Amygdala (tissue), 56 donors: Measurements from ENCODE around the gene SPINK13.
"Not testable (repeated sequence)": the region's sequence is repeated elsewhere in the genome, so short reads cannot be mapped to it uniquely, and the experiment has no call there.

ENCODE experiments used
- DNase-seq, 56 donors: peaks; one replicate each; lab custom pipeline; 2025; lab: John Stamatoyannopoulos, UW

Gene SPINK13, protein sequence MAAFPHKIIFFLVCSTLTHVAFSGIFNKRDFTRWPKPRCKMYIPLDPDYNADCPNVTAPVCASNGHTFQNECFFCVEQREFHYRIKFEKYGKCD

DNA sequence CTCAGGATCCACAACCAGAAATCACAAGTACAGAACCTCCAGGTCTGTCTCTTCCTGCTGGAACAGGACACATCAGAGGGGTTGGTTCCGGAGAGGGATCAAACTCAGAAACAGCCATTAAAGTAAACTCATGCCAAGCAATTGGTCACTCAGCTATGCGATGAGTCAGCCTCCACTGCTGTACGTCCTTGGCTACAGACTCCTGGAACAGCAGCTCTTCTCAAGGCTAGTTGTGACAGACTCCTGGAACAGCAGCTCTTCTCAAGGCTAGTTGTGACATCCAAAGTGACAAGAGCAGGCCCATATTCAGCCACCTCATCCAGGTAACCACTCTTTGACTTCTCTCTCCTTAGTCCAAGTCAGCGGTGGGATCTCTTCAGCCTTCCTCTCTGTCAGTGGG, at the start of gene SPINK13:
Gene SPINK13, plus strand, starts transcription at position 229 of the 400 bp plus-strand sequence. CDS start 1,279 bp downstream, outside the sequence.
- DNase-seq: no peak

DNA sequence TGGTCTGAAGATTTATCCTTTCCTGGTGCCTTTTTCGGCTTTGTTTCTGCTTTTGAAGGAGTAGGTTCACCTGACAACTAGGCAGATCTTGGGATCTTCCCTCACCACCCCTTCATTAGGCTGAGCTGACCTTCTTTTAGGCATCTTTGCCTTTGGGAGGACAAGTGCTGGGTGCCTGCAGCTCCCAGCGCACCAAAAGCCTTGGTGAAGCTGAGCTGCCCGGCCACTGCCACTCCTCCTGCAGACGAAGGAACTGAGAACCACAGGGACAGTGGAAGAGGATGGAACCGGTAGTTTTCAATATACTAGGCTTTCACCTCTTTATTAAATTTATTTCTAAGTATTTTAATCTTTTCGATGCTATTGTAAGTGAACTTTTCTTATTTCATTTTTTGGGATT, 47.1 kb upstream of the SPINK13 start:
- no peak for DNase-seq

DNA sequence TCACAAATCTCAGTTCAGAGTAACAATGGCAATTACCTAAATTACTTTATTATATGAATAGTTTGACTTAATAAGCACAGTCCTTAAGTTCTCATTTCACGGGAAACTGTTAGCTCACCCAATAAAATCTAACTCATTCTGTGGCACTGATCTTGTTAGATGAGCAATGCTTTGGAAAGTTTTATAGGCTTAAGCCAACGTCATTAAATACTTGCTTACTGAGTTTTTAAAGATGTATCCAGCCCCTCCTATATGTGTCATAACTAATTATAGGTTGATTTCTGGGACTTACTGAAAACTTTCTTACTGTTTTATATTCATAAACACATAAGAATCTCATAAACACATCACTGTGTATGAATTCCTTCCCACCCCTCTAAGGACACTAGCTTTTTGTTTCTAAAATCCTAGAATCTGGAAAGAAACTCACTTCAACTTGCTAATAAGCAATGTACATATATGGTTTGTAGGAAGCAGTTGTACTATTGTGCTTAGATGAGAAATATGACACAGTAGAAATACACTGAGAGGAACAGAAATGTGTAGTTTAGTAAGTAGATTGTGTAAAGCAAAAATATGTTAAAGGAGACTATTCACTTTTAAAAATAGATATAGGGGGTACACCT, 44.4 kb upstream of the SPINK13 start:
- no peak for DNase-seq

DNA sequence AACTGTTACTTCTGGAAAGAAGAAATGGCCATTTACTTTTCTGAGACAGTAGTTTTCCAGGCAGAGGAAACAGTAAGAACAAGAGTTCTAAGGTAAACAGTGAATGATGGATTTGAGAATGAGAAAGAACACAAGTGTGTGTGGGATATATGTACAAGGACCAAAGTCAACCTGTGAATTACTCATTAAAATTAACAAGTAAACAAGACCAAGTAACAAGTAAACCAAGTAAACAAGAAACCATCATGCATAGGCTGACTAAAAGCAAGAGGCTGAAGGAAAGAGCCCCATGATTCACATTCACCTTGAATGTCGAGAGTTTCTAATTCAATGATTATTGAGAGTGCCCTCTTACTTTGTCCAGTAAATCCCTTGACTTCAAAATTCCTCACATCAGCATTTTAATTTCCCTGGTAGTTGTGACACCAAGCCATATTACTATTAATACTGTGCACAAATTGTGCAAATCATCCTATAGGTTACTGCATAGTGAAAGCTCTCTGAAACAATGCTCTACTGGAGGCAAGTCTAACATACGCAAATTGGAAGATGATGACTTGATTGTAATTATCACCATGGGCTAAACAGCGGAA, 40.1 kb upstream of the SPINK13 start:
- DNase-seq: no peak

DNA sequence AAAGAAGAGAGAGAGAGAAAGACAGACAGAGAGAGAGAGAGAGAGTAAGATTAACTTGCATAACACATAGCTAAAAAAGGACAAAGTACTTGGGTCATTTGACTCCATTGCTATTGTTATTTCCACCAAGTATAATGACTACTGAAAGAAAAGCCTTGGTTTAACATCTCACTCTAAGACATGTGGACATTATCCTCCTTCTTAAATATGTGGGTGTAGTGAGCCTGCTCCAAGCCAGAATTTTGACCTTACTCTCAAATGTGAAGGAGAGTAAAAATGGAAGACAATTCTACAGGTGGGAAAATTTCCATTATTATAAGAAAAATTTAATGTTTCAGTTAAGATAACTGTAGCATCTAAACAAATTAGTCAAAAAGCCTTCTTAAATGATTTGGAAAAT, 38.8 kb upstream of the SPINK13 start:
- no peak for DNase-seq

DNA sequence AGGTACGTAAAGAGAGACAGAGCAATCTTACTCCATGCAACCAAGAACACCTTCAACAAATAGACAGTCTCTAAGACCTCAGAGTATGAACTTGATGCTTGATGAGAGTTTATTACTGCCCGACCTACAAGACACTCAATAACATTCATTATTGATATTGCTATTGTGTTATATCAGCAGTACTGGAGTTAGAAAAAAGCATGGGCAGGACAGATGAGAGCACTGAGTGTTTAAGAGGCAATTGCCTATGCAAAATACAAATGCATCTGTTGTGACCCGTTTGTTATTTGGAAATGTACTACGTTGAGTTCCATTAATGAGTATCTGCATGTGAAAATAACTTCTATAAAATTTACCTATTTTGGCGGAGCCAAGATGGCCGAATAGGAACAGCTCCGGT, 38.4 kb upstream of the SPINK13 start:
- no peak for DNase-seq

DNA sequence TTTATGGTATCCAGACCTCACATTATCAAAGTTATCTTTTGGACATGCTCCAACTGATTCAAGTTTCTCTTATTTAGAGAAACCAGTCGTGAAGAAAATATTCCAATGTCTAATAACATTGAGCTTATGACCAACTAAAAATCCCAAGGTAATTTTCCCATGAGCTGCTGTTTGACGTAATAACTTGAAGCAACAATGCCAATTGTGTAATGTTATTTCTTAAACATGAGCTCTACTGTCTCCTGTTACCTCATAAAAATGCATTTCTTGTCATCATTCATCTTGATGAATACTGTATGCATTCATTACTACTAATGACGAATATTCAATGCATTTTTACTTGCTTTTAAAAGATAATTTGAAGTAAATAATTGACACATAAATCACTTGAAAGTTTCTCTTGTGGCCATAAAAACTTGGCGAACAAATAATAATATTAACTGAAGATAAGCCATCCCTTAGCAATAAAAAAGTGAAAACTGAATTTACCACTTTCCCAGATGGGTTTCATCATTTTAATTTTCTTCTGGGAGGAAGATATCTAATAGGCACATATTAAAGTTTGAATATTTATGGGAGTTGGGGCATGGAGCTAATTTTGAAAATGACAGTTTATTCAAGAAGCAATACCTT, 30.7 kb upstream of the SPINK13 start:
- DNase-seq: no peak

DNA sequence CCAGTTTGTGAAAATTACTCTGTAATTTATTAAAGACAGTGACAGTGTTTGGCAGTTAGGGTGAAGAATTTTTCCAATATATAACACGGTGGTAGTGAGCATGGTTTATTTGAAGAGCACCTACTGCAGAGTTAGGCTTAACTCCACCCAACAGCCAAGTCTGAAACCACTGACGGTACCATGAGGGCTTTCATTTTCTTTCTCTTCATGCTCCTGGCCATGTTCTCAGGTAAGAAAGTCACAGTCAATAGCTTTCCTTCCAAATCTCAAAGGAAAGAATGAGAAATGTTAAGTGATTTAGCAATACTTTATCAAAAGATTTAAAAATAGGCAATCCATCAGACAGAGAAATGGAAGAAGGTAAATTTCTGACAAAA, 30.2 kb upstream of the SPINK13 start, which contains the start of gene MARCOL:
Gene MARCOL, plus strand, starts transcription at position 108 of the 377 bp plus-strand sequence. Its CDS starts 73 bp downstream, at position 181.
- no peak for DNase-seq

DNA sequence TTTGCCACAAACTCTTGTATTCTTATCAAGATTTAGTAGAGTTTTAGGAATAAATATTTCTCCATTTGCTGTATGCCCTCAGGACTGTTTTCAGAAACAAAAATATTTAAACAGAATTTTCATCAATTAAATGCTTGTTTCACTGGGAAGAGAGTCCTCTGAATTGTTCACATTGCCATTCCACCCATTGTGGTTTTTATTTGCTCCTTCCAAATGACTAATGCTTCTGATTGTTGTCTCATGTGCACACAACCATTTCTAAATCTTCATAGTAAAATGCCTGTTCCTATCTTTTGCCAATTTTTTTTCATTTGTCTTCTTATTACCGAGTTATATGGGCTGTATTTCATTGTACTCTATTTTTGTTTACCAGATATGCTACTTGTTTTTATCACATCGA, 19.7 kb upstream of the SPINK13 start:
- DNase-seq: no peak

DNA sequence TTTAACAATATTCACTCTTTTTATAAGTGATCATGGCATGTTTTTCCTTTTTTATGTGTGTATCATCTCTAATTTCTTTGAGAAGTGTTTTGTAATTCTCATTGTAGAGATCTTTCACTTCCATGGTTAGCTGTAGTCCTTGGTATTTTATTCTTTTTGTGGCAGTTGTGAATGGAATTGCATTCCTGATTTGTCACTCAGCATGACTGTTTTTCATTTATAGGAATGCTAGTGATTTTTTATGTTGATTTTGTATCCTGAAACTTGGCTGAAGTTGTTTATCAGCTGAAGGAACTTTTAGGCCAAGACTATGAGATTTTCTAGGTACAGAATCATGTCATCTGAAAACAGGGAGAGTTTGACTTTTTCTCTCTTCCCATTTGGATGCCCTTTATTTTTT, 13.1 kb upstream of the SPINK13 start:
- no peak for DNase-seq

DNA sequence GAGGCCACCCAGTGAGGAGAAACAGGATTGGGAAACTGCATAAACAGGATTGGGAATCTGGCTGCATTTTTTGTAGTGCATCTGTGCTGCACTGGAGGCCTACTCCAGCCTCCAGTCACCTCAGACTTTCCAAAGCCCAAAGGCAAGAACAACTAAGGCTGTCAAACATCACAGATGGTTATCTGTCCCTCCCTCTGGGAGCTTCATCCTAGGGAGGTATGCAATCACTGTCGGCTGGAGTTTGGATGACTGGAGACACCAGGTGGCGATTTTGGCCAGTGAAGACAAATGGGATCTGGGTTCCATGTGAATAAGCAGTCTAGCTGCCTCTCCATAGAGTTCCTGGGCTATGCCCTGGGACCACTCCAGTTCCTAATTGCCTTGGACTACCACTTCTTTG, 9.3 kb upstream of the SPINK13 start:
- no peak for DNase-seq

DNA sequence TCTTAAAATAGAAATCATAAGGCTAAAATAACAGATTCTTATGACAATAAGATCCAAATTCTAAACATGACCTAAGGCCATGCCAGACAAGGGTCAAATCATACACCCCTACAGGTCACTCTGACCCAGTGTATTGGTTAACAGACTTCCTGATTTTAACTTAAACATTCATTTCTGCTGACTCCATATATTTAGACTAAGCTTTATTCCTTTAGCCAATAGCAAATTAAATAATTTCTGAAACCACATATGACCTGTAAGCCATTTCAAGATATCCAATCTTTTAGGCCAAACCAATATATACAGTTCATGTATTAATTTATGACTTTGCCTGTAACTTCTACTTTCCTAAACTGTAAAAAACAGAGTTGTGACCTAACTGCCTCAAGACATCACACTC, 7.4 kb upstream of the SPINK13 start:
- no peak for DNase-seq

DNA sequence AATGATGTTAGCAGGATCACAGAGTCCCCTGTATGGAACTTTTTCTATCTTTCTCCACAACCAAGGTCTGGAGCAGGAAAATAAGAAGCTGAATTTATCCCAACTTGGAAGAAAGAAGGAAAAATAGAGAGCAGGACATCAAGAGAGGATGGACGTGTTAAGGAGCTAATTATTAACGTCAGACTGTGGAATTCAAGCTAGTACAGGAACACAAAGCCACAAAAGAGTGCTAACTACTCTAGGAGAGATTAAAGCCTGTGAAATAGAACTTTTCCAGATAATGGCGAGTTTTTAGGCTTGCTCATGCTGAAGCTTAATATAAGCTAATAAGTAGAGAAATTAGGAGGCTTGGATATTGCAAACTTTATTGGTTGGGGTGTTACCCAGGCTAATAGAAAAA, 632 bp upstream of the SPINK13 start:
- DNase-seq: no peak

DNA sequence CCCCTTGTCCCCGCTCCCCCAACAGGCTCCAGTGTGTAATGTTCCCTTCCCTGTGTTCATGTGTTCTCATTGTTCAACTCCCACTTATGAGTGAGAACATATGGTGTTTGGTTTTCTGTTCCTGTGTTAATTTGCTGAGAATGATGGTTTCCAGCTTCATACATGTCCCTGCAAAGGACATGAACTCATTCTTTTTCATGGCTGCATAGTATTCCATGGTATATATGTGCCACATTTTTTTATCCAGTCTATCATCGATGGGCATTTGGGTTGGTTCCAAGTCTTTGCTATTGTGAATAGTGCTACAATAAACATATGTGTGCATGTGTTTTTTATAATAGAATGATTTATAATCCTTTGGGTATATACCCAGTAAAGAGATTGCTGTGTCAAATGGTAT, 6.5 kb downstream of the SPINK13 start:
- DNase-seq: not testable (repeated sequence)

DNA sequence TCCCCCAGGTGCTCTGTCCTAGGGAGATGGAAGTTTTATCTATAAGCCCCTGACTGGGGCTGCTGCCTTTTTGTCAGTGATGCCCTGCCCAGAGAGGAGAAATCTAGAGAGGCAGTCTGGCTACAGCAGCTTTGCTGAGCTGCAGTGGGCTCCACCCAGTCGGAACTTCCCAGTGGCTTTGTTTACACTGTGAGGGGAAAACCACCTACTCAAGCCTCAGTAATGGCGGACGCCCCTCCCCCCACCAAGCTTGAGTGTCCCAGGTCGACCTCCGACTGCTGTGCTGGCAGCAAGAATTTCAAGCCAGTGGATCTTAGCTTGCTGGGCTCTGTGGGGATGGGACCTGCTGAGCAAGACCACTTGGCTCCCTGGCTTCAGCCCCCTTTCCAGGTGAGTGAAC, 12.3 kb downstream of the SPINK13 start:
- DNase-seq: not testable (repeated sequence)

DNA sequence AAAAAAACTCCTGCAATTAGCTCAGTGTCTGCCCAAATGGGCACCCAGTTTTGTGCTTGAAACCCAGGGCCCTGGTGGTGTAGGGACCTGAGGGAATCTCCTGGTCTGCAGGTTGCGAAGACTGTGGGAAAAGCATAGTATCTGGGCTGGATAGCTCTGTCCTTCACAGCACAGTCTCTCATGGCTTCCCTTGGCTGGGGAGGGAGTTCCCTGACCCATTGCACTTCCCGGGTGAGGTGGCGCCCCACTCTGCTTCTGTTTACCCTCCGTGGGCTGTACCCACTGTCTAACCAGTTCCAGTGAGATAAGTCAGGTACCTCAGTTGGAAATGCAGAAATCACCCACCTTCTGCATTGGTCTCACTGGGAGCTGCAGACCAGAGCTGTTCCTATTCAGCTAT, 12.7 kb downstream of the SPINK13 start:
- not testable (repeated sequence) for DNase-seq

DNA sequence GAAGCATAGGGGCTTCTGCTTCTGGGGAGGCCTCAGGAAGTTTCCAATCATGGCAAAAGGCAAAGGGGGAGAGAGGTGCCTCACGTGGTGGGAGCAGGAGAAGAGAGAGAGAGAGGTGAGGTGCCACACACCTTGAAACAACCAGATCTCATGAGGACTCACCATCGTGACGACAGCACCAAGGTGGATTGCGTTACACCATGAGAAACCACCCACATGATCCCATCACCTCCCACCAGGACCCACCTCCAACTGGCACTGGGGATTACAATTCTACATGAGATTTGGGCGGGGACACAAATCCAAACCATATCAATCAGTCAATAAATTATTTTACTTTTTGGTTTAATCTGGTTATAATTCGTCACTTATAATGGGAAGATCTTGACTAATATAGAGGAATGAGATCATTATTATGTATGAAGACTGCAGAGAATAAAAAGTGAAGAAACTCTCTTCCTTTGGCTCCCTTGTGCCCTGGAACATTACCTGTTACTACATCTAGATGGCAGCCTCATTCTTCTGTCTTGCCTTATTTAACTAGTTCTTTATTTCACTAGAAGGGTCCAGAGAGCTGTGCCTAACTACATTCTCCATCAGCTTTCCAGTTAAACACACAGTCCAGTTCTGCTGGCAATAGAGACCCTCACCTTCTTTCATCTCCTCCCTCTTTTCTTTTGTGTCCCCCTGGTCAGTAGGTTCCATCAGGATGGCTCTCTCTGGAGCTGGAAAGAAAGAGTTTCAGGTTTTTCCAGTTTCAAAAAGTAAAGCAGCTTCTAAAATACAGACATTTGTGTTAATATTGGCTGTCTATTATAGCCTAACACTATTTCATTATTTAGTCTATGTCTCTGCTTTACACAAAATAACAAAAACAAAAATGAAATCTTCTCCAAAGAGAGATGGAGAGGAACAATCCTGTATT, 21.9 kb downstream of the SPINK13 start:
- DNase-seq: peak in 1 of 56 donors; percentile 15

DNA sequence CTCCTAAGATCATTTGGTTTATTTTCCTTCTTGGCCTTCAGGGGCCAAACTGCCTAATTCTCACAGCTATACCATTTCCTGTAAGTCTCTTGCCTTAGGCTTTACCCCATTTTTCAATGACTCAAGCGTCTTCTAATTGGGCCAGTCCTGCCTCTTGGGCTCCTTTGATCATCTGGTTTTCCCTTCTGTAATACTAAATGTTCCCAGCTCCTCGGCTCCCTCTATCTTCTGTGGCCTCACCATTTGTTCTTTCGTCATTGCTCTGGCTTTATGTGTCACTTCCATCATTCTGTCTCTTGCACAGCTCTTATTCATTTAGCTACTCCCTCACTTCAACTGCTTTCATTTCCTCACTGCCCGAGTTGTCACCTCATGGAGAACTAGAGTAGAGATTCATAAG, 29.1 kb downstream of the SPINK13 start:
- no peak for DNase-seq

DNA sequence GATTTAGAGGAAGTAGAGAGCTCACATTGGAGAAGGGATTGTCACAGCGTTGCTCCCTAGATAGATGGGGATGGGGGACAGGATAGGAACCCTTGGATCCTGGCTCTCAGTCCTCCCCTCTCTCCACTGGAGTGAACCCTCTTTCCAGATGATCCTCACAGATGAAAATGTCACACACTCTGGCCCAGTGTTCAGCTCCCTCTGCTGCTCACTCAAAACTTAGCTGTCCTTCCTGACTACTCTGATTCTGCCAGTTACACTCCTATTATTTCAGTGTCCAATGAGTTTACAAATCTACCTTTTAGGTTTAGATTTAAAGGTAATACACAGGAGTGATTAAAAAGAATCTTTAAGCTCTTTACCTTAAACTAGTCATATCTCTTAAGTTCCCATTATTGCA, 37.9 kb downstream of the SPINK13 start:
- DNase-seq: no peak

DNA sequence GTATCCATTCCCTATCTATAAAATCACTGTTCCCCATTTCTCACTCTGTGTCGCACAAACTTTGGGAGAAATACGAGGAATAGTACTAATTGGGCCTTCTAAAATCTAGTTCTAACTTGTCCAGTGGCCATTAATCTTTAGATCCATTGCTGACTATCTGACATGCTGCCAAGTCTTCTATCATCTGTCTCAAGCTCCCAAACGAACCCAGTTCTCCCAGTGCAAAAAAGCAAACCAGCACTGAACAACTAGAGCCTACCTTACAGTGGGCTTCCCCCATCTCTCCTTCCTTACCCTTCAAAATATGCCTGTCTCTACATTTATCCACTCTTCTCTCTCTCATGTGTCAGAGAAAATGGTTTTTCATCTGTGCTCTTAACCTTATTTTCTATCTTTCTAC, 40.4 kb downstream of the SPINK13 start:
- DNase-seq: no peak

DNA sequence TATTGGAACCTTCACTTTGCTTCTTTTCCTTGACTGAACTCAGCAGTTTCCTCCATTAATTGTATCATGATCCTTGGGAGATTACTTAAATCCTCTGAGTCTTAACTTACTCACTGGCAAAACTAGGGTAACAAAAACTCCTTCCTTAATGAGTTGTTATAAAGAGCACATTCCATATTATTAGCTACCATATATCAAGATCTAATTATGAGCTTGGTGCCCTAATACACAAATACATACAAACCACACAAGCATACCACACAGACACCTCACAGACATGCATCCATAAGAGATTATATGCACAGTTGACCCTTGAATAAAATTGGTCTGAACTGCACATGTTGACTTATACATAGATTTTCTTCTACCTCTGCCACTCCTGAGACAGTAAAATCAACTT, 41.2 kb downstream of the SPINK13 start:
- no peak for DNase-seq
